ENCODE data around the gene ABCA1. TPM values are rescaled to one million over a fixed set of nuclear protein-coding genes. Genes with fewer than 3 reads are reported as not detected.
A peak's percentile ranks its signal among the peaks of the same experiment; 100 is the strongest.

Gene ABCA1
- total and polyA plus RNA-seq, 2 of the 13 experiments (the other 11 are each of a cell fraction or from before 2014, with no cell fraction given), result 26.8 to 63.8 TPM

- TF ChIP-seq SOX13 (IDR thresholded peaks at IDR 0.05) (no peak), SOX13 (CRISPR knock-in tag; conservative IDR thresholded peaks at IDR 0.05 in 1 of 2, IDR thresholded peaks at IDR 0.05 in 1 of 2) (no peak), GRHL1 (CRISPR knock-in tag; conservative IDR thresholded peaks at IDR 0.05) (no peak), KDM1A (CRISPR knock-in tag; IDR thresholded peaks at IDR 0.05) (no peak), MBD4 (IDR thresholded peaks at IDR 0.05; ENCODE audit: borderline replicate concordance, low read length) (no peak), ZNF678 (CRISPR knock-in tag; IDR thresholded peaks at IDR 0.05) (no peak), MAX (IDR thresholded peaks at IDR 0.05) (no peak), MEF2D (CRISPR knock-in tag; IDR thresholded peaks at IDR 0.05) (no peak), ZFP37 (CRISPR knock-in tag; IDR thresholded peaks at IDR 0.05; ENCODE audit: borderline replicate concordance) (no peak), IRX3 (CRISPR knock-in tag; IDR thresholded peaks at IDR 0.05; ENCODE audit: borderline replicate concordance, low read depth) (no peak), ZNF607 (CRISPR knock-in tag; IDR thresholded peaks at IDR 0.05; ENCODE audit: borderline replicate concordance) (peak; percentile 63), ZNF430 (CRISPR knock-in tag; IDR thresholded peaks at IDR 0.05) (no peak), HIVEP1 (CRISPR knock-in tag; IDR thresholded peaks at IDR 0.05) (no peak), ZNF24 (IDR thresholded peaks at IDR 0.05) (no peak), ELF4 (CRISPR knock-in tag; IDR thresholded peaks at IDR 0.05; ENCODE audit: borderline replicate concordance) (no peak), KLF16 (CRISPR knock-in tag; IDR thresholded peaks at IDR 0.05) (no peak; a peak in 1 of 4 replicates), MBNL3 (CRISPR knock-in tag; conservative IDR thresholded peaks at IDR 0.05) (no peak), CEBPG (CRISPR knock-in tag; IDR thresholded peaks at IDR 0.05) (no peak), ZNF878 (CRISPR knock-in tag; IDR thresholded peaks at IDR 0.05) (no peak), CBFB (CRISPR knock-in tag; IDR thresholded peaks at IDR 0.05) (no peak), NFKB2 (CRISPR knock-in tag; IDR thresholded peaks at IDR 0.05; ENCODE audit: borderline replicate concordance) (0 out of 2 replicates have a peak, but pooled peaks have one; percentile 16), RFX1 (IDR thresholded peaks at IDR 0.05) (no peak), KDM3A (CRISPR knock-in tag; IDR thresholded peaks at IDR 0.05; ENCODE audit: low read depth) (0 out of 2 replicates have a peak, but pooled peaks have one; percentile 19), REL (CRISPR knock-in tag; conservative IDR thresholded peaks at IDR 0.05) (0 out of 2 replicates have a peak, but pooled peaks have one; percentile 52), ZNF10 (CRISPR knock-in tag; IDR thresholded peaks at IDR 0.05; ENCODE audit: borderline replicate concordance, low read depth) (no peak), ATF4 (CRISPR knock-in tag; IDR thresholded peaks at IDR 0.05) (no peak), MYPOP (CRISPR knock-in tag; IDR thresholded peaks at IDR 0.05) (no peak)
These were observed 591 bp downstream of the ABCA1 start (continued) for GRCh38 chr9:104927216-104927911.
